Central memory CD4-positive, alpha-beta T cell (primary cell): ENCODE measurements around the gene RRAS2.
"Not testable (repeated sequence)": the region's sequence is repeated elsewhere in the genome, so short reads cannot be mapped to it uniquely, and the experiment has no call there.

Experiments
- DNase-seq: peaks from one replicate; pipeline ENCODE4 v3.0.0; 2022

RRAS2 gene

GRCh38 chr11:14300661-14301304 lies 58.2 kb downstream of the RRAS2 start:
- peak; percentile 38 for DNase-seq

- DNase-seq, result no peak
Observed at GRCh38 chr11:14299921-14300320, 59.1 kb downstream of the RRAS2 start.

- DNase-seq, result no peak
Observed at GRCh38 chr11:14290422-14290821, 68.6 kb downstream of the RRAS2 start.

- no peak for DNase-seq
Observed at GRCh38 chr11:14288189-14288935, 70.6 kb downstream of the RRAS2 start.

- DNase-seq, result not testable (repeated sequence)
Observed at GRCh38 chr11:14278869-14279268, 80.1 kb downstream of the RRAS2 start.

GRCh38 chr11:14275076-14275475 lies 83.9 kb downstream of the RRAS2 start:
- DNase-seq, result no peak

- DNase-seq, result no peak
Observed at GRCh38 chr11:14273895-14274294, 85.1 kb downstream of the RRAS2 start.

GRCh38 chr11:14270690-14271542 lies 88.1 kb downstream of the RRAS2 start:
- peak; percentile 17 for DNase-seq

GRCh38 chr11:14269692-14270573 lies 89.0 kb downstream of the RRAS2 start:
- no peak for DNase-seq

- no peak for DNase-seq
Observed at GRCh38 chr11:14267861-14268635, 90.9 kb downstream of the RRAS2 start.

- no peak for DNase-seq
Observed at GRCh38 chr11:14266622-14267021, 92.4 kb downstream of the RRAS2 start.

GRCh38 chr11:14264966-14265365 lies 94.0 kb downstream of the RRAS2 start:
- DNase-seq, result no peak

GRCh38 chr11:14262271-14262846 lies 96.6 kb downstream of the RRAS2 start:
- no peak for DNase-seq

GRCh38 chr11:14261066-14261465 lies 97.9 kb downstream of the RRAS2 start:
- DNase-seq, result no peak

GRCh38 chr11:14259878-14260277 lies 99.1 kb downstream of the RRAS2 start:
- DNase-seq, result no peak

GRCh38 chr11:14259186-14259784 lies 99.7 kb downstream of the RRAS2 start:
- no peak for DNase-seq

GRCh38 chr11:14258221-14258935 lies 100.6 kb downstream of the RRAS2 start:
- DNase-seq, result no peak

GRCh38 chr11:14255238-14255534 lies 103.8 kb downstream of the RRAS2 start:
- no peak for DNase-seq

GRCh38 chr11:14254533-14255237 lies 104.3 kb downstream of the RRAS2 start:
- DNase-seq, result no peak

- no peak for DNase-seq
Observed at GRCh38 chr11:14253840-14254239, 105.1 kb downstream of the RRAS2 start.
